ENCODE results near the gene RIGI.

DNA sequence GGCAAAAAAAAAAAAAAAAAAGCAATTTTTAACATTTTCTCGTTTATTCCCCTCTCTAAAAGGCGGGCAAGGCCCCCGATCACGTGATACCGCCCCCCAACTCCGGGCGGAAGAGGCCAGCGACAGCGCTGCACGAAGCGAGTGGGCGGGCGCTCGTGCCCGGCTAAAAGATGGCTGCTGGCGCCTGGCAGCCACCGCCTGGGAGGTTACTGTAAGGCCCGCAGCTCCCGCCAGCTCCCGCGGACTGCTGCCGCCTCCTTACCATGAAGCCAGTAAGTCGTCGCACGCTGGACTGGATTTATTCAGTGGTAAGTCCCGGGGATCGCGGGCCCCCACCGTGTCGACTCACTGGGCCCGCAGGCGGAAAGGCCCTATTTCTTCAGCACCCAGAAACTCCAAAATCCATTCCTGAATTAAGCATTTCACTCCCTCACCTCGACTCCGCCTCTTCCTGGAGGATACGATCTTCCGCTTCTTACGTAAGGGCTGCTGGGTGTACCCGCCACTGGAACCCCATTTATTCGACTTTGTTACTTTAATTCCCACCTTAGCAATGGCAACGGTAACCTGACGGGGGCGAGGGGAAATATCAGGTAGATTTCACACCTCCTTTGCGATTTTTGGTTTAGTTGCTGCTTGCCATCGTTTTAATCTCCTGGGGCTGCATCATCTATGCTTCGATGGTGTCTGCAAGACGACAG is 26.3 kb upstream of the RIGI start, which contains the start of the genes SMIM27 and TOPORS:
- TF ChIP-seq RAD21 (IDR thresholded peaks at IDR 0.05; ENCODE audit: low read length) (no peak), CHD2 (IDR thresholded peaks at IDR 0.05; ENCODE audit: low read length, partially characterized antibody) (peak; percentile 74), RCOR1 (IDR thresholded peaks at IDR 0.05; ENCODE audit: low read length) (no peak), NFIC (IDR thresholded peaks at IDR 0.05; ENCODE audit: borderline replicate concordance) (peak; percentile 33; the same call in 1 of the 2 replicates), NRF1 (IDR thresholded peaks at IDR 0.05; ENCODE audit: low read depth, low read length) (no peak), EZH2phosphoT487 (IDR thresholded peaks at IDR 0.05; ENCODE audit: borderline replicate concordance, low read depth) (no peak), FOSL2 (IDR thresholded peaks at IDR 0.05; ENCODE audit: borderline replicate concordance, low read depth) (no peak), ZBTB33 (IDR thresholded peaks at IDR 0.05; ENCODE audit: borderline replicate concordance, low read depth) (peak; percentile 69; the same call in 1 of the 2 replicates), CTCF (IDR thresholded peaks at IDR 0.05) (no peak), SMC3 (IDR thresholded peaks at IDR 0.05; ENCODE audit: low read depth, low read length) (no peak), POLR2AphosphoS5 (IDR thresholded peaks at IDR 0.05; ENCODE audit: low read depth, low read length) (peak; percentile 89), YY1 (IDR thresholded peaks at IDR 0.05; ENCODE audit: low read depth) (peak; percentile 99), TEAD4 (IDR thresholded peaks at IDR 0.05; ENCODE audit: borderline replicate concordance, insufficient read depth) (peak; percentile 30; the same call in 1 of the 2 replicates)
- TF ChIP-seq, protein P1, sequence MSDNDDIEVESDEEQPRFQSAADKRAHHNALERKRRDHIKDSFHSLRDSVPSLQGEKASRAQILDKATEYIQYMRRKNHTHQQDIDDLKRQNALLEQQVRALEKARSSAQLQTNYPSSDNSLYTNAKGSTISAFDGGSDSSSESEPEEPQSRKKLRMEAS (IDR thresholded peaks at IDR 0.05; ENCODE audit: low read depth): peak; percentile 76; the same call in 1 of the 2 replicates

Measured in SK-N-SH (cell line).